GM18868 (cell line): ENCODE data around the gene TEX264.

Experiments used
- ATAC-seq: cut with Tn5 transposase; IDR thresholded peaks from one replicate; pipeline ENCODE4 v1.9.1; 2021; ENCODE audit warnings: mild to moderate bottlenecking, moderate library complexity; ENCODE audit not compliant: unreplicated experiment

The TEX264 gene

GRCh38 chr3:51673802-51674654, 3.0 kb downstream of the TEX264 start:
- ATAC-seq = no peak

- ATAC-seq = no peak
These were observed 4.2 kb downstream of the TEX264 start for GRCh38 chr3:51675201-51675611.

- ATAC-seq = no peak
These were observed 5.1 kb downstream of the TEX264 start for GRCh38 chr3:51676102-51676640.

- ATAC-seq = no peak
These were observed 6.3 kb downstream of the TEX264 start for GRCh38 chr3:51677358-51677757.

GRCh38 chr3:51678186-51678585, 7.1 kb downstream of the TEX264 start:
- no peak for ATAC-seq

- ATAC-seq = no peak
These were observed 7.6 kb downstream of the TEX264 start for GRCh38 chr3:51678641-51679040.

GRCh38 chr3:51679318-51679717, 8.3 kb downstream of the TEX264 start:
- ATAC-seq = no peak

GRCh38 chr3:51679777-51680176, 8.7 kb downstream of the TEX264 start:
- ATAC-seq = no peak

- no peak for ATAC-seq
These were observed 9.1 kb downstream of the TEX264 start for GRCh38 chr3:51680196-51680595.

GRCh38 chr3:51680663-51681230, 9.7 kb downstream of the TEX264 start:
- ATAC-seq = no peak

GRCh38 chr3:51681453-51681852, 10.4 kb downstream of the TEX264 start:
- ATAC-seq = no peak

GRCh38 chr3:51682079-51682478, 11.0 kb downstream of the TEX264 start:
- peak; percentile 81 for ATAC-seq

- no peak for ATAC-seq
These were observed 11.5 kb downstream of the TEX264 start for GRCh38 chr3:51682526-51682925.

- no peak for ATAC-seq
These were observed 12.5 kb downstream of the TEX264 start for GRCh38 chr3:51683566-51683965.

GRCh38 chr3:51684971-51685751, 14.1 kb downstream of the TEX264 start:
- no peak for ATAC-seq

- no peak for ATAC-seq
These were observed 15.0 kb downstream of the TEX264 start for GRCh38 chr3:51686056-51686455.

GRCh38 chr3:51686512-51687215, 15.6 kb downstream of the TEX264 start:
- peak; percentile 77 for ATAC-seq

- ATAC-seq = no peak
These were observed 16.6 kb downstream of the TEX264 start for GRCh38 chr3:51687431-51688205.

GRCh38 chr3:51688206-51688600, 17.2 kb downstream of the TEX264 start:
- no peak for ATAC-seq

GRCh38 chr3:51691021-51691420, 20.0 kb downstream of the TEX264 start:
- no peak for ATAC-seq
